Lower leg skin (tissue), 4 donors: Measurements from ENCODE around the gene SRCAP. TPM values are rescaled to one million over a fixed set of nuclear protein-coding genes. Genes with fewer than 3 reads are reported as not detected.

Experiments
- DNase-seq, 2 donors: peaks; one replicate each; pipeline ENCODE4 v3.0.0-alpha.2; 2019; ENCODE audit warnings: low spot score in 2 of 2
- H3K4me3 ChIP-seq: fragments of 200-600 bp; sonication (generic); 2 replicates; pipeline ENCODE4 v1.5.1; 2017; ENCODE audit warnings: mild to moderate bottlenecking, low read depth; ENCODE audit not compliant: poor library complexity, severe bottlenecking
- CTCF ChIP-seq, 3 donors: fragments of 450-650 bp; IDR thresholded peaks; one replicate each; pipeline ENCODE4 v1.5.1; 2016; ENCODE audit warnings: antibody characterized with exemption in 3 of 3, mild to moderate bottlenecking in 3 of 3, moderate library complexity in 2 of 3
- POLR2A ChIP-seq, 2 donors: fragments of 450-650 bp; IDR thresholded peaks; one replicate each; pipeline ENCODE4 v1.6.1; 2016 to 2017; ENCODE audit warnings: antibody characterized with exemption in 2 of 2, mild to moderate bottlenecking in 1 of 2, moderate library complexity in 1 of 2
- WGBS, 2 donors: methylation state at CpG; one replicate each; pipeline ENCODE4 v1.1.5; 2018; 5-methylcytosine and 5-hydroxymethylcytosine counted together
- intact Hi-C: fragments of 100-400 bp; cut with DNase I; formaldehyde crosslinking; loops from one replicate; pipeline ENCODE4 v1.15.0; 2023; ENCODE audit warnings: low total_unique reads
- total RNA-seq, 4 donors: library from RNA; depleted of rRNA; stranded (reverse); fragments of >200 nt; gene quantifications; one replicate each; pipeline ENCODE4 v1.1.0, GENCODE V29; 2016

The SRCAP gene
- total RNA-seq, 4 donors from 2014 or later: 21.7 to 44.0 (median 33.7) TPM

- intact Hi-C loops: no loop called here
- peak; percentile 98 to 99 for DNase-seq
- H3K4me3 ChIP-seq: peak within 1 kb of the TSS; percentile 79
- WGBS, 2 donors: 1% methylated on average over 57 to 60 of the region's 60 CpGs
- TF ChIP-seq CTCF (IDR thresholded peaks at IDR 0.05): no peak
- TF ChIP-seq POLR2A (IDR thresholded peaks at IDR 0.05): peak in 1 of 2 donors; percentile 38
Measured at GRCh38 chr16:30761928-30762902, 63.2 kb downstream of the SRCAP start, which contains the start of the genes CFAP119 and RNF40. Gene CFAP119, minus strand, starts transcription at chr16:30762062. Its CDS starts 314 bp downstream, at chr16:30761748. Gene RNF40, plus strand, starts transcription at chr16:30762322. Its CDS starts 224 bp downstream, at chr16:30762546.

DNA sequence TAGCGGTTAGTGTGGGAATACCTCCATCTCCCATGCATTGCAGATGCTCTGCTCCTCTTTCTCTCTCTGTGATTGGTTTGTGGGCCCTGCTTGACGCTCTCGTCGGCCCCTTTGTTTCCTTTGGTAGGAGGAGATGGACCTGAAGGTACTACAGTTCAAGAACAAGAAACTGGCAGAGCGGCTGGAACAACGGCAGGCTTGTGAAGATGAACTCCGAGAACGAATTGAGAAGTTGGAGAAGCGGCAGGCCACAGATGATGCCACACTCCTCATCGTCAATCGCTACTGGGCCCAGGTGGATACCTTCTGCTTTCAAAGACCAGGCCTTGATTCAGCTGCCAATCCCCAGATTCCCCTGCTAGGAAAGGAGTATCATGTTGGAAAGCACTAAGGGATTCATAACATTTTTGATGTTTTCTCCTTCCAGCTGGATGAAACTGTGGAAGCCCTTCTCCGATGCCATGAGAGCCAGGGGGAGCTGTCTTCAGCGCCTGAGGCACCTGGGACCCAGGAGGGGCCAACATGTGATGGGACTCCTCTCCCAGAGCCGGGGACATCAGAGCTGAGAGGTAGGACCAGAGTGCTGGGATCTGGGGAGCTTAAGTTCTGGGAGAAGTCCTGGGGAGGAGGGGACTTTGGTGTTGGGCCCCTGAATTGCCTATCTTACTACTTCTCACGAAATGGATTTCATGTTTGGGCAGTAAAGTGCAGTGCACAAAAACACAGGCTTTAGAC, 64.2 kb downstream of the SRCAP start:
- peak overlapping the region; percentile 79 for H3K4me3 ChIP-seq
- intact Hi-C loops: no loop called here
- 57 to 62% methylated on average over 15 of the region's 15 CpGs for WGBS, 2 donors
- peak in 1 of 2 donors; percentile 57 for DNase-seq
- TF ChIP-seq CTCF (IDR thresholded peaks at IDR 0.05) (no peak), POLR2A (IDR thresholded peaks at IDR 0.05) (no peak)

DNA sequence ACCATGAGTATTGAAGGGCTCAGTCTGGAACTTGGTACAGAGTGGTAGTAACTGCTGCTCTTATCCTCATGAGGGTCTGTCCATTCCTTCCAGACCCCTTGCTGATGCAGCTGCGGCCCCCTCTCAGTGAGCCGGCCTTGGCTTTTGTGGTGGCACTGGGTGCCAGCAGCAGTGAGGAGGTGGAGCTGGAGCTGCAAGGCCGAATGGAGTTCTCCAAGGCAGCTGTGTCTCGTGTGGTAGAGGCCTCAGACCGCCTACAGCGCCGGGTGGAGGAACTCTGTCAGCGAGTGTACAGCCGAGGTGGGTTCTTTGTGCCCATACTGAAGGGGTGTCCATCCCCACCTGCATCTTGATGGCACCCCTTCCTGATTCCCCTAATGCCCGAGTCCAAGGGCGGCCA, 65.1 kb downstream of the SRCAP start:
- WGBS, 2 donors: 87 to 92% methylated on average over 11 of the region's 11 CpGs
- no peak overlapping the region for H3K4me3 ChIP-seq
- peak in 1 of 2 donors; percentile 78 for DNase-seq
- intact Hi-C loops: no loop called here
- TF ChIP-seq POLR2A (IDR thresholded peaks at IDR 0.05) (no peak), CTCF (IDR thresholded peaks at IDR 0.05) (no peak)

- WGBS, 2 donors: 95 to 99% methylated on average over 6 to 12 of the region's 12 CpGs
Measured at GRCh38 chr16:30764816-30765465, 66.0 kb downstream of the SRCAP start.

More at GRCh38 chr16:30764816-30765465, 66.0 kb downstream of the SRCAP start:
- intact Hi-C loops: no loop called here
- peak in 1 of 2 donors; percentile 69 for DNase-seq
- TF ChIP-seq POLR2A (IDR thresholded peaks at IDR 0.05): no peak
- no peak for TF ChIP-seq CTCF (IDR thresholded peaks at IDR 0.05)
- no peak overlapping the region for H3K4me3 ChIP-seq
